A549 (cell line): ENCODE results near the gene TCF3. TPM values are rescaled to one million over a fixed set of nuclear protein-coding genes. Genes with fewer than 3 reads are reported as not detected.

Source experiments
- ATAC-seq, 2 experiments: fragments of 200-7000 bp in 1 of 2; fragments of >200 bp in 1 of 2; cut with Nextera tagmentation in 1 of 2; cut with Tn5 transposase in 1 of 2; 3 replicates each; pipeline versions ENCODE4 v1.8.0 to v1.9.1; 2018 to 2020; ENCODE audit warnings: mild to moderate bottlenecking in 1 of 2, moderate library complexity in 1 of 2
- CTCF ChIA-PET: fragments of 300-600 bp; sonication (Branson Sonifier 250); formaldehyde crosslinking; extraction: SDS; loops from one replicate; lab custom pipeline; 2021; ENCODE audit warnings: antibody characterized with exemption, inconsistent platforms; lab: Yijun Ruan, JAX
- POLR2A ChIA-PET: fragments of 350-600 bp; formaldehyde crosslinking; extraction: SDS; loops from one replicate; lab custom pipeline; 2021; ENCODE audit warnings: antibody characterized with exemption, inconsistent platforms; lab: Yijun Ruan, JAX
- DNase-seq, 2 experiments: peaks; one replicate each; pipeline versions ENCODE4 v3.0.0 to v3.0.0-alpha.2; 2011 to 2016; ENCODE audit warnings: low read depth in 1 of 2, low spot score in 1 of 2
- FAIRE-seq: peaks from 2 replicates; lab custom pipeline; 2011; peaks lifted over from hg19 to GRCh38; lab: Jason Lieb, UNC
- H3K27ac ChIP-seq, 2 experiments: fragments of >200 bp; sonication (Bioruptor Twin); formaldehyde crosslinking; 3 replicates each; pipeline ENCODE4 v1.5.1; 2016 to 2017
- H3K4me1 ChIP-seq: fragments of >200 bp; sonication (Bioruptor Twin); formaldehyde crosslinking; 3 replicates; pipeline ENCODE4 v1.6.1; 2016
- H3K4me2 ChIP-seq: fragments of >200 bp; sonication (Bioruptor Twin); formaldehyde crosslinking; 3 replicates; pipeline ENCODE4 v1.6.1; 2016
- H3K4me3 ChIP-seq: fragments of >200 bp; sonication (Bioruptor Twin); formaldehyde crosslinking; 3 replicates; pipeline ENCODE4 v1.5.1; 2016
- H3K9me3 ChIP-seq: fragments of >200 bp; sonication (Bioruptor Twin); formaldehyde crosslinking; 3 replicates; pipeline ENCODE4 v1.6.1; 2016
- CTCF ChIP-seq: fragments of >200 bp; sonication (Bioruptor Twin); formaldehyde crosslinking; IDR thresholded peaks from 3 replicates; pipeline ENCODE4 v1.5.1; 2016
- ELK1 ChIP-seq: fragments of 150-350 bp; IDR thresholded peaks from 2 replicates; pipeline ENCODE4 v1.6.1; 2014; ENCODE audit warnings: low read depth, mild to moderate bottlenecking, low read length
- EP300 ChIP-seq, 2 experiments: fragments of >200 bp; sonication (Bioruptor Twin); formaldehyde crosslinking; IDR thresholded peaks; 2 replicates in 1 of 2; 3 replicates in 1 of 2; pipeline ENCODE4 v1.6.1; 2016 to 2017
- FOSB ChIP-seq: fragments of 250-450 bp; sonication (Bioruptor Pico); IDR thresholded peaks from 2 replicates; pipeline ENCODE4 v1.5.0; 2020; ENCODE audit warnings: mild to moderate bottlenecking, moderate library complexity
- HOXA7 ChIP-seq: fragments of 250-450 bp; sonication (Bioruptor Pico); IDR thresholded peaks from 2 replicates; pipeline ENCODE4 v1.5.0; 2020; ENCODE audit warnings: mild to moderate bottlenecking, moderate library complexity
- HOXB13 ChIP-seq: fragments of 250-450 bp; sonication (Bioruptor Pico); IDR thresholded peaks from 2 replicates; pipeline ENCODE4 v1.5.0; 2020; ENCODE audit warnings: low read depth, mild to moderate bottlenecking, moderate library complexity
- POLR2A ChIP-seq: IDR thresholded peaks from 2 replicates; pipeline ENCODE4 v1.6.1; 2012; ENCODE audit warnings: mild to moderate bottlenecking, low read length
- RAD21 ChIP-seq, 2 experiments: fragments of >200 bp in 1 of 2; sonication (Bioruptor Twin) in 1 of 2; formaldehyde crosslinking in 1 of 2; IDR thresholded peaks in 1 of 2; conservative IDR thresholded peaks in 1 of 2; 2 replicates in 1 of 2; 3 replicates in 1 of 2; pipeline ENCODE4 v1.6.1; 2012 to 2018; ENCODE audit warnings: inconsistent platforms in 1 of 2
- TFCP2L1 ChIP-seq: fragments of 250-450 bp; sonication (Bioruptor Pico); IDR thresholded peaks from 2 replicates; pipeline ENCODE4 v1.5.0; 2021; ENCODE audit warnings: mild to moderate bottlenecking
- WGBS: methylation state at CpG from one replicate; pipeline ENCODE4 v1.1.6; 2017; ENCODE audit errors: missing lambda C conversion rate; 5-methylcytosine and 5-hydroxymethylcytosine counted together
- polyA plus RNA-seq, 4 experiments: library from polyadenylated mRNA; depleted of rRNA in 3 of 4; stranded (reverse); fragments of >200 nt; fragmentation: RNase III in 1 of 4; extraction: RNeasy Plus Mini Kit Qiagen cat#74134 plus additional on column Dnase treatment in 1 of 4; gene quantifications; 2 replicates in 3 of 4; 3 replicates in 1 of 4; pipeline ENCODE4 v1.2.3, GENCODE V29; 2011 to 2017
- TF ChIP-seq, protein P1 (sequence below): fragments of 250-450 bp; sonication (Bioruptor Pico); IDR thresholded peaks from 2 replicates; pipeline ENCODE4 v1.5.0; 2020; ENCODE audit warnings: low read depth, mild to moderate bottlenecking, moderate library complexity
- TF ChIP-seq, protein P2 (sequence below): IDR thresholded peaks from 2 replicates; pipeline ENCODE4 v1.6.1; 2012

Gene TCF3
- polyA plus RNA-seq, 2 of the 4 experiments (the other 2 are of a cell fraction): 25.6 to 52.6 TPM

DNA sequence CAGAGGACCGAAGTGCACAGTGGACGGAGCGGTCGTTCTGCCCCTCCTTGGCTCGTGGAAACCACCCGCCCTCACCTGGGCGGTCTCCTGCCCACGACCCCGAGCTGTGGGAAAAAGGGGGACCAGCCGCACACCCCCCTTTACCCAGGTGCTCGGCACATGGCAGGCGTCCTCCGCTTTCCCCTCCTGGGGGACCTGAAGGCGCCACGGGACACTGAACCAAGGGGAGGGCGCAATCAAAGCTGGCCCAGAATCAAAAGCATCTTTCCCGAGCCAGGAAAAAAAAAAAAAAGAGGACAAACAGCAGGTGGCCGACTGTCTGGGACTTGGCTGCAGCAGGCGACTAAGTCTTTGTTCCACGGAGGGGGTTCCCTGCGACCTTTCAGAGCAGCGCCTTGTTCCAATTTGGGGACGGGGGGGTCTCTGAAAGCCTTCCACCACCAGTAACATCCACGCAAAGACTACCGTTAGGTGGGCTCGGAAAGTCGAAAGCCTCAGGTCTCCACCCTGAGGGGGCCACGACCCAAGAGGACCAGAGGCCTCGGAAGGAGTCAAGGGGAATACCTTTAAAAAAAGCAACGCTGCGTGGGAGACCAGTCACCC is 60.9 kb downstream of the TCF3 start:
- Histone ChIP-seq H3K9me3 (no peaks in the 10 kb centered on the region), H3K4me1 (peaks cover 21% of the 10 kb centered on the region), H3K4me3 (peak overlapping the region; percentile 93)
- WGBS: 2% methylated on average over 12 of the region's 31 CpGs
- peak in 1 of 2 experiments; percentile 2; a peak in 2 of 6 replicates for ATAC-seq
- CTCF ChIA-PET: interaction anchor here (0.8 to 1.7 kb wide), 11 partner anchors 7 to 235 kb away, joined by 3 to 6 read pairs (median 4); no protein-coding TSS in a partner anchor
- TF ChIP-seq HOXA7 (CRISPR knock-in tag): 0 out of 2 replicates have a peak, but pooled peaks have one; percentile 31
- TF ChIP-seq FOSB (CRISPR knock-in tag): 0 out of 2 replicates have a peak, but pooled peaks have one; percentile 26
- TF ChIP-seq, protein P1, sequence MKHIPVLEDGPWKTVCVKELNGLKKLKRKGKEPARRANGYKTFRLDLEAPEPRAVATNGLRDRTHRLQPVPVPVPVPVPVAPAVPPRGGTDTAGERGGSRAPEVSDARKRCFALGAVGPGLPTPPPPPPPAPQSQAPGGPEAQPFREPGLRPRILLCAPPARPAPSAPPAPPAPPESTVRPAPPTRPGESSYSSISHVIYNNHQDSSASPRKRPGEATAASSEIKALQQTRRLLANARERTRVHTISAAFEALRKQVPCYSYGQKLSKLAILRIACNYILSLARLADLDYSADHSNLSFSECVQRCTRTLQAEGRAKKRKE: no peak
- peak; percentile 14; the same call in 1 of the 2 replicates for TF ChIP-seq POLR2A
- TF ChIP-seq, all 56 proteins: peak for 3
- Histone ChIP-seq H3K27ac (peak overlapping the region; percentile 97 to 99), H3K4me2 (peak overlapping the region; percentile 72)
- DNase-seq (no peak), FAIRE-seq (no peak)
- POLR2A ChIA-PET: no interaction called here

DNA sequence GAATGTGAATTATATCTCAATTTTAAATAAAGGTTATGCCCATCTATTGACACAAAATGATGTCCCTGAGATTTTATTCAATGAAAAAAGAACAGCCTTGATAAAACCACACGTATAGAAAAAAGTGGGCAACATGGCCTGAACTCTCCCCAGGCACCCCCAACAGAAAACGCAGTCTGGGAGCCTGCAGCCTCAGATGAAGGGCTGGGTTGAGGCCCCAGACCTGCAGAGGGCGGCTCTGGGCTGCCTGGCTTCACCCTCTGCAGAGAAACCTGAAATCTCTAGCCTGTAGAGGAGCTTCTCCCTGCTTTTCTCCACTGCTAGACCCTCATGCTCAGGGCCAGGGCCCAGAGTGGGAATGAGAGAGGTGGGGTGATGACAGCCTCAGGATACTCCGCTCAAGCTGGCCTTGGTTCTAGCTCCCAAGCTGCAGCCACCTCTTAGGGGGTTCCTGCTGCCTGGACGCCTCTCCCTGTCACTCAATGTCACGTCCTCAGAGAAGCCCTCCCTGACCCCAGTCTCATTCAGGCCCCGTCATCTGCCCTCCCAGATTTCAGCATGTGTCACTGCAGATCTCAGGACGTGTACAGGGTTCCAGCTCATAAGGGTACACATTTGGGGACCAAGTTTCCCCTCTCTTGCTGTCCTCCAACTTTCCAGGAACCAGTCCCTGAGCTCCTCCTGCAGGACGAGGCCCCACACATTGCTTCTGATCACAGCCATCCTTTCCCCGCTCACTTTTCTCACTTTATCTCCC is 61.6 kb downstream of the TCF3 start:
- peak in 1 of 2 experiments; percentile 33 for DNase-seq
- peak overlapping the region; percentile 72 for H3K4me2 ChIP-seq
- TF ChIP-seq CTCF: peak; percentile 21; the same call in 1 of the 3 replicates
- TF ChIP-seq, protein P2, sequence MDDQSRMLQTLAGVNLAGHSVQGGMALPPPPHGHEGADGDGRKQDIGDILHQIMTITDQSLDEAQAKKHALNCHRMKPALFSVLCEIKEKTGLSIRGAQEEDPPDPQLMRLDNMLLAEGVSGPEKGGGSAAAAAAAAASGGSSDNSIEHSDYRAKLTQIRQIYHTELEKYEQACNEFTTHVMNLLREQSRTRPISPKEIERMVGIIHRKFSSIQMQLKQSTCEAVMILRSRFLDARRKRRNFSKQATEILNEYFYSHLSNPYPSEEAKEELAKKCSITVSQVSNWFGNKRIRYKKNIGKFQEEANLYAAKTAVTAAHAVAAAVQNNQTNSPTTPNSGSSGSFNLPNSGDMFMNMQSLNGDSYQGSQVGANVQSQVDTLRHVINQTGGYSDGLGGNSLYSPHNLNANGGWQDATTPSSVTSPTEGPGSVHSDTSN: no peak; the same call in 1 of the 2 replicates
- TF ChIP-seq RAD21 (conservative IDR thresholded peaks at IDR 0.05 in 1 of 2, IDR thresholded peaks at IDR 0.05 in 1 of 2): peak; percentile 8 to 25; a peak in 2 of 5 replicates
- peak overlapping the region; percentile 93 for H3K4me3 ChIP-seq
- peaks cover 21% of the 10 kb centered on the region for H3K4me1 ChIP-seq
- H3K9me3 ChIP-seq: no peaks in the 10 kb centered on the region
- FAIRE-seq: no peak
- 13% methylated on average over 9 of the region's 10 CpGs for WGBS
- peak; percentile 51 to 73; a peak in 3 of 6 replicates for ATAC-seq
- POLR2A ChIA-PET: interaction anchor here (0.6 kb wide), 1 partner anchor 373 kb away, joined by 5 read pairs; no protein-coding TSS in a partner anchor
- peak overlapping the region; percentile 97 to 99 for H3K27ac ChIP-seq
- CTCF ChIA-PET: interaction anchor here (0.7 to 1.7 kb wide), 16 partner anchors 8 to 235 kb away, joined by 3 to 6 read pairs (median 4); no protein-coding TSS in a partner anchor

DNA sequence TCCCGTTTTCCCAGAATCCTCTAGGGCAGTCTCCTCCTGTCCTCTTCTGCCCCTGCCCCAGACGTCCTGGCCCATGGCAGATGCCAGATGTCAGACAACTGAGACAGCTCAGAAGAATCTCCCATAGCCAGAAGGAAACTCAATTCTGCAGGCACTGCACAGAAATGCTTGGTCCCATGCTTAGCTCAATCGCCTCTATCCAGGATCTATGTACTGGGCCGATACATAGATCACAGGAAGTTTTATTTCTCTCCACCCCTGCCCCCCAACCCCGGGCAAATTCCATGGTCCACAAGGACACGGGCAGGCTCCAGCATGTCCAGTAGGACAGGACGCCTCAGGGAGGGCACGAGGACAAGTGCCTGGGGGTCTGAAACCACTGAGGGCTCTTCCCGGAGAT is 64.5 kb downstream of the TCF3 start:
- 0 out of 6 replicates have a peak overlapping the region, but pooled peaks of 1 of the 2 experiments have one; percentile 12 for H3K27ac ChIP-seq
- no peak for ATAC-seq
- no peak for FAIRE-seq
- POLR2A ChIA-PET: interaction anchor here (0.7 to 0.9 kb wide), 2 partner anchors 11 to 19 kb away, joined by 3 read pairs; no protein-coding TSS in a partner anchor
- no peak for TF ChIP-seq EP300 (IDR thresholded peaks at IDR 0.05)
- no peak for TF ChIP-seq TFCP2L1
- no peak for TF ChIP-seq ELK1
- TF ChIP-seq HOXB13: no peak
- TF ChIP-seq HOXA7 (CRISPR knock-in tag): no peak
- TF ChIP-seq, all 56 proteins: peak for 0
- WGBS: 87% methylated on average over 9 of the region's 9 CpGs
- Histone ChIP-seq H3K4me1 (peaks cover 21% of the 10 kb centered on the region), H3K4me3 (no peak overlapping the region), H3K9me3 (no peaks in the 10 kb centered on the region), H3K4me2 (no peak overlapping the region)
- CTCF ChIA-PET: interaction anchor here (1.0 to 1.9 kb wide), 3 partner anchors 9 to 206 kb away, joined by 3 to 9 read pairs (median 3); no protein-coding TSS in a partner anchor
- no peak for DNase-seq
